Calu3 (cell line): Measurements from ENCODE around the gene SDF2. TPM values are rescaled to one million over a fixed set of nuclear protein-coding genes. Genes with fewer than 3 reads are reported as not detected.
"Not testable (repeated sequence)": the region's sequence is repeated elsewhere in the genome, so short reads cannot be mapped to it uniquely, and the experiment has no call there.

Experiments used
- BruUV-seq: library from RNA; stranded (reverse); fragments of 400-500 nt; replicated peaks from 2 replicates; lab custom pipeline; 2021; lab: Mats Ljungman, UMichigan
- CTCF ChIA-PET: fragments of 300-600 bp; sonication (Branson Sonifier 250); formaldehyde crosslinking; loops from one replicate; lab custom pipeline; 2022; ENCODE audit warnings: antibody characterized with exemption; lab: Charles Lee
- DNase-seq: peaks from one replicate; pipeline ENCODE4 v3.0.0; 2022
- H3K27ac Mint-ChIP-seq: one replicate; pipeline ENCODE4 v1.8.0; 2022; ENCODE audit warnings: mixed read lengths; ENCODE audit not compliant: unreplicated experiment
- H3K27me3 Mint-ChIP-seq: one replicate; pipeline ENCODE4 v1.8.0; 2022; ENCODE audit warnings: mixed read lengths; ENCODE audit not compliant: unreplicated experiment
- H3K36me3 Mint-ChIP-seq: one replicate; pipeline ENCODE4 v1.8.0; 2022; ENCODE audit warnings: mild to moderate bottlenecking, moderate library complexity, mixed read lengths; ENCODE audit not compliant: insufficient read depth, unreplicated experiment
- H3K4me1 Mint-ChIP-seq: one replicate; pipeline ENCODE4 v1.8.0; 2022; ENCODE audit warnings: mild to moderate bottlenecking, low read depth, mixed read lengths; ENCODE audit not compliant: unreplicated experiment
- H3K4me3 Mint-ChIP-seq: one replicate; pipeline ENCODE4 v1.8.0; 2022; ENCODE audit warnings: mild to moderate bottlenecking, low read depth, moderate library complexity, mixed read lengths; ENCODE audit not compliant: unreplicated experiment
- H3K9me3 Mint-ChIP-seq: one replicate; pipeline ENCODE4 v1.8.0; 2022; ENCODE audit warnings: low read depth, mixed read lengths; ENCODE audit not compliant: unreplicated experiment
- CTCF ChIP-seq: fragments of 200-600 bp; IDR thresholded peaks from one replicate; pipeline ENCODE4 v1.8.0; 2022; ENCODE audit warnings: antibody characterized with exemption; ENCODE audit not compliant: unreplicated experiment
- intact Hi-C: fragments of 100-400 bp; cut with micrococcal nuclease; formaldehyde crosslinking; loops from one replicate; pipeline ENCODE4 v1.10.0; 2022; ENCODE audit not compliant: unreplicated experiment
- total RNA-seq: library from RNA; stranded (reverse); gene quantifications from 2 replicates; pipeline ENCODE4 v1.2.3, GENCODE V29; 2022

SDF2 gene
- total RNA-seq, 1 experiment from 2014 or later: 58.0 TPM

GRCh38 chr17:28667870-28668269, 6.2 kb upstream of the SDF2 start:
- peaks cover 24% of the 10 kb centered on the region for H3K4me1 Mint-ChIP-seq
- no peak for DNase-seq
- H3K27ac Mint-ChIP-seq: no peak overlapping the region
- no peak for TF ChIP-seq CTCF
- no TSS peak for BruUV-seq
- H3K27me3 Mint-ChIP-seq: no peaks in the 10 kb centered on the region
- H3K36me3 Mint-ChIP-seq: peaks cover 24% of the 10 kb centered on the region
- H3K4me3 Mint-ChIP-seq: no peak overlapping the region
- no peaks in the 10 kb centered on the region for H3K9me3 Mint-ChIP-seq
- intact Hi-C loops: no loop called here
- CTCF ChIA-PET: no interaction called here

GRCh38 chr17:28665994-28666393, 4.3 kb upstream of the SDF2 start:
- peaks cover 25% of the 10 kb centered on the region for H3K4me1 Mint-ChIP-seq
- CTCF ChIA-PET: no interaction called here
- H3K9me3 Mint-ChIP-seq: no peaks in the 10 kb centered on the region
- no peaks in the 10 kb centered on the region for H3K27me3 Mint-ChIP-seq
- no peak for TF ChIP-seq CTCF
- no TSS peak for BruUV-seq
- H3K4me3 Mint-ChIP-seq: no peak overlapping the region
- DNase-seq: no peak
- no peak overlapping the region for H3K27ac Mint-ChIP-seq
- peaks cover 39% of the 10 kb centered on the region for H3K36me3 Mint-ChIP-seq
- intact Hi-C loops: no loop called here

DNA sequence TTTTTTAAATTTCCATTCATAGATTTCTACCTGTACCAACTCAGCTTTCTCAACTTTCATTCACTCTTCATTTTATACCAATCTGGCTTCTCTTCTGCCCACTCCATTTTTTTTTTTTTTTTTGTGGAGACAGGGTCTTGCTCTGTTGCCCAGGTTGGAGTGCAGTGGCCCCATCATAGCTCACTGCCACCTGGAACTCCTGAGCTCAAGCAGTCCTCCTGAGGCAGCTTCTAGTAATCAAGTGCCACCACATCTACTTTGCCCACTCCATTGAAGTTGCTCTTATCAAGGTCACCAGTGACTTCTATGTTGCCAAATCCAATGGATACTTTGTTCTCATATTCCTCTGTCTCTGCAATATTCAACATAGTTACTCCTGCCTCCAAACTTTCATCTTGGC, 2.0 kb upstream of the SDF2 start:
- peaks cover 47% of the 10 kb centered on the region for H3K36me3 Mint-ChIP-seq
- TF ChIP-seq CTCF: no peak
- peak overlapping the region; percentile 96 for H3K27ac Mint-ChIP-seq
- H3K4me1 Mint-ChIP-seq: peaks cover 40% of the 10 kb centered on the region
- CTCF ChIA-PET: no interaction called here
- H3K9me3 Mint-ChIP-seq: no peaks in the 10 kb centered on the region
- intact Hi-C loops: loop anchor here (5.0 kb wide), 1 partner anchor 54 kb away; the partner anchor contains the start of genes RAB34 and RPL23A
- BruUV-seq: no TSS peak
- DNase-seq: no peak
- peak overlapping the region; percentile 94 for H3K4me3 Mint-ChIP-seq
- no peaks in the 10 kb centered on the region for H3K27me3 Mint-ChIP-seq

DNA sequence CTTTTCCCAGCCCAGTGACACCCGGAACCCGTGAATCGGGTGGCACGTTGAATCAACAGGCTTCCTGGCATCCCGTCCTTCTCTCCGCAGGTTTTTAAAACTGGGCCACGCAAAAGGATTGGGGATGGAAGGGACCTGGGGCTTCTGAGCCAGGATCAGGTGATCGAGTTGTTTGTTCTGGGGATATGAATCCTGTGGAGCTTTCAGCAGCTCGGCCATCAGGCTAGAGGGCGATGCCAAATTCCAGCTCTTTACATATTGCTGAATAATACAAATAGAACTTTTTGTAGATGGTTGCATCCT, 772 bp upstream of the SDF2 start:
- BruUV-seq: TSS peak; percentile 47
- peaks cover 40% of the 10 kb centered on the region for H3K4me1 Mint-ChIP-seq
- H3K27me3 Mint-ChIP-seq: no peaks in the 10 kb centered on the region
- no peak for TF ChIP-seq CTCF
- CTCF ChIA-PET: interaction anchor here (0.6 to 1.9 kb wide), 3 partner anchors 12 to 486 kb away, joined by 3 to 7 read pairs (median 5); no protein-coding TSS in a partner anchor
- intact Hi-C loops: loop anchor here (5.0 kb wide), 1 partner anchor 55 kb away; the partner anchor contains the start of genes RAB34 and RPL23A
- peaks cover 51% of the 10 kb centered on the region for H3K36me3 Mint-ChIP-seq
- H3K9me3 Mint-ChIP-seq: no peaks in the 10 kb centered on the region
- DNase-seq: no peak
- peak overlapping the region; percentile 94 for H3K4me3 Mint-ChIP-seq
- peak overlapping the region; percentile 96 for H3K27ac Mint-ChIP-seq

- H3K27me3 Mint-ChIP-seq, CTCF ChIA-PET, H3K27ac Mint-ChIP-seq, BruUV-seq, intact Hi-C loops, H3K9me3 Mint-ChIP-seq, DNase-seq: not testable (repeated sequence)
- peak overlapping the region; percentile 94 for H3K4me3 Mint-ChIP-seq
- peaks cover 62% of the 10 kb centered on the region for H3K36me3 Mint-ChIP-seq
- H3K4me1 Mint-ChIP-seq: peaks cover 31% of the 10 kb centered on the region
Measured at GRCh38 chr17:28659497-28659881, 2.2 kb downstream of the SDF2 start.

GRCh38 chr17:28658766-28659496, 2.8 kb downstream of the SDF2 start:
- H3K4me3 Mint-ChIP-seq, H3K27me3 Mint-ChIP-seq, H3K9me3 Mint-ChIP-seq, H3K27ac Mint-ChIP-seq, intact Hi-C loops, BruUV-seq, DNase-seq: not testable (repeated sequence)
- peaks cover 64% of the 10 kb centered on the region for H3K36me3 Mint-ChIP-seq
- peaks cover 25% of the 10 kb centered on the region for H3K4me1 Mint-ChIP-seq
- CTCF ChIA-PET: interaction anchor here (0.8 kb wide), 1 partner anchor 17 kb away, joined by 7 read pairs; no protein-coding TSS in a partner anchor

GRCh38 chr17:28658342-28658741, 3.4 kb downstream of the SDF2 start:
- H3K9me3 Mint-ChIP-seq, BruUV-seq, DNase-seq, H3K27me3 Mint-ChIP-seq, H3K4me3 Mint-ChIP-seq, intact Hi-C loops: not testable (repeated sequence)
- CTCF ChIA-PET: interaction anchor here (0.8 kb wide), 1 partner anchor 18 kb away, joined by 7 read pairs; no protein-coding TSS in a partner anchor
- peaks cover 60% of the 10 kb centered on the region for H3K36me3 Mint-ChIP-seq
- peak overlapping the region; percentile 18 for H3K27ac Mint-ChIP-seq
- peaks cover 19% of the 10 kb centered on the region for H3K4me1 Mint-ChIP-seq
